ENCODE results near the gene GRIN2A.

GRIN2A gene

GRCh38 chr16:9836118-9836736 lies 346.0 kb downstream of the GRIN2A start:
- H3K4me3 ChIP-seq (ENCODE audit: low read depth, low read length) = no peak overlapping the region
- TF ChIP-seq CTCF (IDR thresholded peaks at IDR 0.05; ENCODE audit: borderline replicate concordance, insufficient read depth, low read depth, low read length) = no peak

GRCh38 chr16:9827062-9827752 lies 355.0 kb downstream of the GRIN2A start:
- H3K4me3 ChIP-seq (ENCODE audit: low read depth, low read length) = no peak overlapping the region
- no peak for TF ChIP-seq CTCF (IDR thresholded peaks at IDR 0.05; ENCODE audit: borderline replicate concordance, insufficient read depth, low read depth, low read length)

- TF ChIP-seq CTCF (IDR thresholded peaks at IDR 0.05; ENCODE audit: borderline replicate concordance, insufficient read depth, low read depth, low read length) = no peak
- H3K4me3 ChIP-seq (ENCODE audit: low read depth, low read length) = no peak overlapping the region
Measured at GRCh38 chr16:9826656-9827055, 355.6 kb downstream of the GRIN2A start.

GRCh38 chr16:9824200-9825068 lies 357.8 kb downstream of the GRIN2A start:
- TF ChIP-seq CTCF (IDR thresholded peaks at IDR 0.05; ENCODE audit: borderline replicate concordance, insufficient read depth, low read depth, low read length) = no peak
- no peak overlapping the region for H3K4me3 ChIP-seq (ENCODE audit: low read depth, low read length)

- no peak for TF ChIP-seq CTCF (IDR thresholded peaks at IDR 0.05; ENCODE audit: borderline replicate concordance, insufficient read depth, low read depth, low read length)
- H3K4me3 ChIP-seq (ENCODE audit: low read depth, low read length) = no peak overlapping the region
Measured at GRCh38 chr16:9823510-9823909, 358.7 kb downstream of the GRIN2A start.

GRCh38 chr16:9821970-9822369 lies 360.3 kb downstream of the GRIN2A start:
- no peak overlapping the region for H3K4me3 ChIP-seq (ENCODE audit: low read depth, low read length)
- no peak for TF ChIP-seq CTCF (IDR thresholded peaks at IDR 0.05; ENCODE audit: borderline replicate concordance, insufficient read depth, low read depth, low read length)
